DOHH2 (cell line): Measurements from ENCODE around the gene ABCF1.

ENCODE experiments used
- EZH2phosphoT487 ChIP-seq: fragments of 200-600 bp; sonication (generic); IDR thresholded peaks from 2 replicates; pipeline ENCODE4 v1.6.1; 2017; ENCODE audit warnings: borderline replicate concordance, mild to moderate bottlenecking, antibody characterized with exemption, low read length, moderate library complexity, mixed read lengths
- TF ChIP-seq, protein P1 (sequence below): fragments of 200-600 bp; sonication (generic); IDR thresholded peaks from one replicate; pipeline ENCODE4 v1.5.1; 2014; ENCODE audit warnings: antibody characterized with exemption, mild to moderate bottlenecking, low read depth, low read length; ENCODE audit not compliant: poor library complexity, severe bottlenecking

DNA sequence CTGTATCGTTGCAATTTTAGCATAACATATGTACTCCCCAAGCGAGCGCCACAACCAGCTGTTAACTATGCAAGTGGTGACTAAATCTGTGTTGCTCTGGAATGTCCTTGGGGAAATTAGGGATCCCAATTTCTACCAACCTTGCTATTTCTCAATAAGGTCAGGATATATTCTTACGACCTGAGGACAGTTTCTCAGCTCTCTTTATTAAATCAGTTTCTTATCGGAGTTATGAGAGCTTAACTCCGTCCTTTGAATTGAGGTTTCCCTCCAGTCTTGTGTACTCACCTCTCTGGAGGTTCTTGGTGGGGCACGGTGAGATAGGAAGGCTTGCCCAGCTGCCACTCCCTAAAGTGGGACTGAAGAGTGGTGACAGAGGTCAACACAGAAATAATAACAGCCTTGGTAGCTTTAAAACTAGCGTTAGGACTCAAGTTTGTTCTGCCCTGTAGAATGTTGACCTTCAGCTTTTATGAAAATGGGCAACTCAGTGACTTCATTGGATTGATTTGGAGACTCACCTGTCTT is 47.1 kb downstream of the ABCF1 start:
- TF ChIP-seq, protein P1, sequence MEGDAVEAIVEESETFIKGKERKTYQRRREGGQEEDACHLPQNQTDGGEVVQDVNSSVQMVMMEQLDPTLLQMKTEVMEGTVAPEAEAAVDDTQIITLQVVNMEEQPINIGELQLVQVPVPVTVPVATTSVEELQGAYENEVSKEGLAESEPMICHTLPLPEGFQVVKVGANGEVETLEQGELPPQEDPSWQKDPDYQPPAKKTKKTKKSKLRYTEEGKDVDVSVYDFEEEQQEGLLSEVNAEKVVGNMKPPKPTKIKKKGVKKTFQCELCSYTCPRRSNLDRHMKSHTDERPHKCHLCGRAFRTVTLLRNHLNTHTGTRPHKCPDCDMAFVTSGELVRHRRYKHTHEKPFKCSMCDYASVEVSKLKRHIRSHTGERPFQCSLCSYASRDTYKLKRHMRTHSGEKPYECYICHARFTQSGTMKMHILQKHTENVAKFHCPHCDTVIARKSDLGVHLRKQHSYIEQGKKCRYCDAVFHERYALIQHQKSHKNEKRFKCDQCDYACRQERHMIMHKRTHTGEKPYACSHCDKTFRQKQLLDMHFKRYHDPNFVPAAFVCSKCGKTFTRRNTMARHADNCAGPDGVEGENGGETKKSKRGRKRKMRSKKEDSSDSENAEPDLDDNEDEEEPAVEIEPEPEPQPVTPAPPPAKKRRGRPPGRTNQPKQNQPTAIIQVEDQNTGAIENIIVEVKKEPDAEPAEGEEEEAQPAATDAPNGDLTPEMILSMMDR = no peak
- TF ChIP-seq EZH2phosphoT487 = no peak
